Measurements from ENCODE around the gene TOMT.

DNA sequence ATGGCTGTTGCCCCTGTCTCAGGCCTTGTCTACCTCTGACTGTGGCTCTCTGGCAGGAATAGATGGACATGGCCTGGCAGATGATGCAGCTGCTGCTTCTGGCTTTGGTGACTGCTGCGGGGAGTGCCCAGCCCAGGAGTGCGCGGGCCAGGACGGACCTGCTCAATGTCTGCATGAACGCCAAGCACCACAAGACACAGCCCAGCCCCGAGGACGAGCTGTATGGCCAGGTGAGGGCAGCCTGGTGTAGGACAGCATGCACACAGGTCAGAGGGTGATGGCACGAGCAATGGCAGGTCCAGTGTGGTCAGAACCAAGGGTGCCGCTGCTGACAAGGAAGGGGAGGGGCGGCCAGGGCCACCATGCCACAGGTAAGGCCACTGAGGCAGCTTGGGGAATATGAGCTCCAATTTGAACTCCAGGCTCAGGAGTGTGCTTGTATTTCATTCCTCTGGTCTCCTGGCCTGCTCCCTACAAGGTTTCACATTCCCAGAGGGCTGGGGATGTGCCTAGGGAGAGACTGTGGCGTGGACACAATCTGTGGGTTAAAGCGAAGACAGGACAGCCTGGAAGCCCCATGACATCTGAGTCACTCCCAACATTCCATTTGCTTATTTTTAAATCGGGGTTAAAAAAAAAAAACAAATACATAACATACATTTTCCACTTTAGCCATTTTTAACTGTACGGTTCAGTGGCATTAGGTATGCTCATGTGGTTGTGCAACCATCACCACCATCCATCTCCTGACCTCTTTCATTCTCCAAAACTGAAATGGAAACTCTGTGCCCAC lies 30.4 kb downstream of the TOMT start:
- TF ChIP-seq, protein P1, sequence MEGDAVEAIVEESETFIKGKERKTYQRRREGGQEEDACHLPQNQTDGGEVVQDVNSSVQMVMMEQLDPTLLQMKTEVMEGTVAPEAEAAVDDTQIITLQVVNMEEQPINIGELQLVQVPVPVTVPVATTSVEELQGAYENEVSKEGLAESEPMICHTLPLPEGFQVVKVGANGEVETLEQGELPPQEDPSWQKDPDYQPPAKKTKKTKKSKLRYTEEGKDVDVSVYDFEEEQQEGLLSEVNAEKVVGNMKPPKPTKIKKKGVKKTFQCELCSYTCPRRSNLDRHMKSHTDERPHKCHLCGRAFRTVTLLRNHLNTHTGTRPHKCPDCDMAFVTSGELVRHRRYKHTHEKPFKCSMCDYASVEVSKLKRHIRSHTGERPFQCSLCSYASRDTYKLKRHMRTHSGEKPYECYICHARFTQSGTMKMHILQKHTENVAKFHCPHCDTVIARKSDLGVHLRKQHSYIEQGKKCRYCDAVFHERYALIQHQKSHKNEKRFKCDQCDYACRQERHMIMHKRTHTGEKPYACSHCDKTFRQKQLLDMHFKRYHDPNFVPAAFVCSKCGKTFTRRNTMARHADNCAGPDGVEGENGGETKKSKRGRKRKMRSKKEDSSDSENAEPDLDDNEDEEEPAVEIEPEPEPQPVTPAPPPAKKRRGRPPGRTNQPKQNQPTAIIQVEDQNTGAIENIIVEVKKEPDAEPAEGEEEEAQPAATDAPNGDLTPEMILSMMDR (IDR thresholded peaks at IDR 0.05; ENCODE audit: poor library complexity), result no peak
- TF ChIP-seq EZH2 (IDR thresholded peaks at IDR 0.05; ENCODE audit: borderline replicate concordance), result no peak

Data from hepatocyte (in vitro differentiated cells).